ENCODE results near the gene CDK5. TPM values are rescaled to one million over a fixed set of nuclear protein-coding genes. Genes with fewer than 3 reads are reported as not detected.
"Not testable (repeated sequence)": the region's sequence is repeated elsewhere in the genome, so short reads cannot be mapped to it uniquely, and the experiment has no call there.

The CDK5 gene
- total RNA-seq, 1 experiment from 2014 or later = 12.2 TPM

GRCh38 chr7:151013356-151013732 is 44.4 kb downstream of the CDK5 start:
- intact Hi-C loops (cut with micrococcal nuclease) = no loop called here
- peaks cover 21% of the 10 kb centered on the region for H3K4me1 Mint-ChIP-seq (ENCODE audit: insufficient read depth, unreplicated experiment)
- ChIA-PET CTCF (interaction anchor here (0.5 to 1.9 kb wide), 2 partner anchors 115 to 1635 kb away, joined by 5 to 8 read pairs; no protein-coding TSS in a partner anchor), POLR2A (no interaction called here)
- H3K36me3 Mint-ChIP-seq (ENCODE audit: insufficient read depth, unreplicated experiment) = no peaks in the 10 kb centered on the region
- no peaks in the 10 kb centered on the region for H3K9me3 Mint-ChIP-seq (ENCODE audit: unreplicated experiment)
- no peak overlapping the region for H3K27ac Mint-ChIP-seq (ENCODE audit: low read depth, unreplicated experiment)
- no peak overlapping the region for H3K4me3 Mint-ChIP-seq (ENCODE audit: unreplicated experiment)
- H3K27me3 Mint-ChIP-seq (ENCODE audit: insufficient read depth, unreplicated experiment) = peaks cover 11% of the 10 kb centered on the region
- BruUV-seq (replicated peaks) = no TSS peak
- DNase-seq (ENCODE audit: unreplicated experiment) = no peak
- TF ChIP-seq, protein P1, sequence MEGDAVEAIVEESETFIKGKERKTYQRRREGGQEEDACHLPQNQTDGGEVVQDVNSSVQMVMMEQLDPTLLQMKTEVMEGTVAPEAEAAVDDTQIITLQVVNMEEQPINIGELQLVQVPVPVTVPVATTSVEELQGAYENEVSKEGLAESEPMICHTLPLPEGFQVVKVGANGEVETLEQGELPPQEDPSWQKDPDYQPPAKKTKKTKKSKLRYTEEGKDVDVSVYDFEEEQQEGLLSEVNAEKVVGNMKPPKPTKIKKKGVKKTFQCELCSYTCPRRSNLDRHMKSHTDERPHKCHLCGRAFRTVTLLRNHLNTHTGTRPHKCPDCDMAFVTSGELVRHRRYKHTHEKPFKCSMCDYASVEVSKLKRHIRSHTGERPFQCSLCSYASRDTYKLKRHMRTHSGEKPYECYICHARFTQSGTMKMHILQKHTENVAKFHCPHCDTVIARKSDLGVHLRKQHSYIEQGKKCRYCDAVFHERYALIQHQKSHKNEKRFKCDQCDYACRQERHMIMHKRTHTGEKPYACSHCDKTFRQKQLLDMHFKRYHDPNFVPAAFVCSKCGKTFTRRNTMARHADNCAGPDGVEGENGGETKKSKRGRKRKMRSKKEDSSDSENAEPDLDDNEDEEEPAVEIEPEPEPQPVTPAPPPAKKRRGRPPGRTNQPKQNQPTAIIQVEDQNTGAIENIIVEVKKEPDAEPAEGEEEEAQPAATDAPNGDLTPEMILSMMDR (IDR thresholded peaks at IDR 0.05; ENCODE audit: unreplicated experiment) = no peak

GRCh38 chr7:151012911-151013347 is 44.8 kb downstream of the CDK5 start:
- TF ChIP-seq, protein P1 (IDR thresholded peaks at IDR 0.05; ENCODE audit: unreplicated experiment) = peak; percentile 31
- Mint-ChIP-seq H3K27me3 (ENCODE audit: insufficient read depth, unreplicated experiment) (peaks cover 11% of the 10 kb centered on the region), H3K4me1 (ENCODE audit: insufficient read depth, unreplicated experiment) (peaks cover 24% of the 10 kb centered on the region), H3K9me3 (ENCODE audit: unreplicated experiment) (no peaks in the 10 kb centered on the region), H3K27ac (ENCODE audit: low read depth, unreplicated experiment) (no peak overlapping the region), H3K36me3 (ENCODE audit: insufficient read depth, unreplicated experiment) (no peaks in the 10 kb centered on the region), H3K4me3 (ENCODE audit: unreplicated experiment) (no peak overlapping the region)
- intact Hi-C loops (cut with micrococcal nuclease) = no loop called here
- peak; percentile 35 for DNase-seq (ENCODE audit: unreplicated experiment)
- BruUV-seq (replicated peaks) = no TSS peak
- ChIA-PET CTCF (interaction anchor here (1.5 kb wide), 1 partner anchor 49 kb away, joined by 4 read pairs; no protein-coding TSS in a partner anchor), POLR2A (no interaction called here)

DNA sequence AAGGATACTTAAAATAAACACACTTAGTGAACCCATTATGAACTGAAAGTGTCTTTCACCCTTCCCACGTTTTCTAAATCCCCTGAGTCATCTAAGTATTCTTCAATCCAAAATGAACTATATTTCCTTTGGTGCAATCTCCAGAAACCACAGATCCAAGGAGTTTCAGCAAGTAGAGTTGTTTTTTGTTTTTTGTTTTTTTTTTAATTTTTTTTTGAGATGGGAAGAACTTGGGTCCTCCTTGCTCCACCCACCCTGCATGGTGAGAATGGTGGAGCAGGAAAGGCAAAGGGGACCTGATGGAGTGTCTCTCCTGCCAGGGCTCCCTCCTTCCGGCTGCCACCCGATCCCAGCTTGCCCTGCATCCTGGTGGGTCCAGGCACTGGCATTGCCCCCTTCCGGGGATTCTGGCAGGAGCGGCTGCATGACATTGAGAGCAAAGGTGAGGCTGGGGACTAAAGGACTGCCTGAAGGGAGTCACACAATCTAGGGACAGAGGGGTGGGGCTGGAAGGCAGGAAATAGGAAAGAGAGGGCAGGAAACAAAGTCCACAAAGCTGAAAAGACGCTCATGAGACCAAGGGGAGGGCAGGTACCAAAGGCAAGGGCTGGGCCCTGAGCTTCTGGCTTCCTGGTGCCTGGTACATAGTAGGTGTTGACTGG is 45.5 kb downstream of the CDK5 start:
- intact Hi-C loops (cut with micrococcal nuclease) = no loop called here
- H3K4me3 Mint-ChIP-seq (ENCODE audit: unreplicated experiment) = no peak overlapping the region
- DNase-seq (ENCODE audit: unreplicated experiment) = no peak

GRCh38 chr7:151011616-151012015 is 46.1 kb downstream of the CDK5 start:
- H3K27me3 Mint-ChIP-seq (ENCODE audit: insufficient read depth, unreplicated experiment); H3K4me3 Mint-ChIP-seq (ENCODE audit: unreplicated experiment); H3K27ac Mint-ChIP-seq (ENCODE audit: low read depth, unreplicated experiment); H3K36me3 Mint-ChIP-seq (ENCODE audit: insufficient read depth, unreplicated experiment); BruUV-seq (replicated peaks); DNase-seq (ENCODE audit: unreplicated experiment); intact Hi-C loops (cut with micrococcal nuclease); H3K9me3 Mint-ChIP-seq (ENCODE audit: unreplicated experiment): not testable (repeated sequence)
- peaks cover 32% of the 10 kb centered on the region for H3K4me1 Mint-ChIP-seq (ENCODE audit: insufficient read depth, unreplicated experiment)
- POLR2A ChIA-PET = interaction anchor here (0.7 kb wide), 1 partner anchor 928 kb away, joined by 3 read pairs; no protein-coding TSS in a partner anchor
- CTCF ChIA-PET = interaction anchor here (0.5 to 1.6 kb wide), 9 partner anchors 9 to 1940 kb away, joined by 3 to 9 read pairs (median 4); no protein-coding TSS in a partner anchor

More for the DNA sequence above, 45.5 kb downstream of the CDK5 start:
- ChIA-PET POLR2A (interaction anchor here (0.7 kb wide), 1 partner anchor 927 kb away, joined by 3 read pairs; no protein-coding TSS in a partner anchor), CTCF (interaction anchor here (0.6 to 1.6 kb wide), 4 partner anchors 49 to 310 kb away, joined by 3 to 9 read pairs (median 4); no protein-coding TSS in a partner anchor)
- peaks cover 10% of the 10 kb centered on the region for H3K27me3 Mint-ChIP-seq (ENCODE audit: insufficient read depth, unreplicated experiment)
- no TSS peak for BruUV-seq (replicated peaks)
- H3K36me3 Mint-ChIP-seq (ENCODE audit: insufficient read depth, unreplicated experiment) = no peaks in the 10 kb centered on the region
- TF ChIP-seq, protein P1 (IDR thresholded peaks at IDR 0.05; ENCODE audit: unreplicated experiment) = no peak
- H3K4me1 Mint-ChIP-seq (ENCODE audit: insufficient read depth, unreplicated experiment) = peaks cover 31% of the 10 kb centered on the region
- no peak overlapping the region for H3K27ac Mint-ChIP-seq (ENCODE audit: low read depth, unreplicated experiment)
- no peaks in the 10 kb centered on the region for H3K9me3 Mint-ChIP-seq (ENCODE audit: unreplicated experiment)

Measured in MCF 10A (cell line).